Memory B cell (primary cell): ENCODE data around the gene TOM1L2.
A peak's percentile ranks its signal among the peaks of the same experiment; 100 is the strongest.
"Not testable (repeated sequence)": the region's sequence is repeated elsewhere in the genome, so short reads cannot be mapped to it uniquely, and the experiment has no call there.

ENCODE experiments used
- ATAC-seq: fragments of 150-1000 bp; cut with Tn5 transposase; 2 replicates; pipeline ENCODE4 v1.10.0; 2021; ENCODE audit warnings: low read depth, mild to moderate bottlenecking, moderate library complexity
- DNase-seq, 2 donors: peaks; one replicate each; pipeline ENCODE4 v3.0.0; 2022; ENCODE audit warnings: low spot score in 2 of 2
- H3K27ac Mint-ChIP-seq: one replicate; pipeline ENCODE4 v1.8.0; 2022; ENCODE audit warnings: mild to moderate bottlenecking, moderate library complexity, mixed read lengths
- H3K27me3 Mint-ChIP-seq: one replicate; pipeline ENCODE4 v1.8.0; 2022; ENCODE audit warnings: mixed read lengths
- H3K36me3 Mint-ChIP-seq: one replicate; pipeline ENCODE4 v1.8.0; 2022; ENCODE audit warnings: mild to moderate bottlenecking, mixed read lengths
- H3K4me1 Mint-ChIP-seq: one replicate; pipeline ENCODE4 v1.8.0; 2022; ENCODE audit warnings: mixed read lengths
- H3K4me3 Mint-ChIP-seq: one replicate; pipeline ENCODE4 v1.8.0; 2022; ENCODE audit warnings: mild to moderate bottlenecking, moderate library complexity, mixed read lengths
- H3K9me3 Mint-ChIP-seq: one replicate; pipeline ENCODE4 v1.8.0; 2022; ENCODE audit warnings: mixed read lengths

TOM1L2 gene

GRCh38 chr17:17814162-17815061 lies 157.8 kb downstream of the TOM1L2 start:
- peaks cover 8% of the 10 kb centered on the region for H3K4me1 Mint-ChIP-seq
- H3K27ac Mint-ChIP-seq, result no peak overlapping the region
- ATAC-seq (no peak), DNase-seq (no peak)
- no peak overlapping the region for H3K4me3 Mint-ChIP-seq
- H3K36me3 Mint-ChIP-seq, result peaks cover 6% of the 10 kb centered on the region
- no peaks in the 10 kb centered on the region for H3K9me3 Mint-ChIP-seq
- H3K27me3 Mint-ChIP-seq, result no peaks in the 10 kb centered on the region

- Mint-ChIP-seq H3K4me1 (peaks cover 12% of the 10 kb centered on the region), H3K4me3 (no peak overlapping the region), H3K36me3 (peaks cover 3% of the 10 kb centered on the region), H3K9me3 (no peaks in the 10 kb centered on the region), H3K27me3 (no peaks in the 10 kb centered on the region), H3K27ac (no peak overlapping the region)
- DNase-seq, result no peak
- ATAC-seq, result no peak
These were observed 158.5 kb downstream of the TOM1L2 start for GRCh38 chr17:17813725-17814095.

- Mint-ChIP-seq H3K9me3 (no peaks in the 10 kb centered on the region), H3K4me1 (peaks cover 11% of the 10 kb centered on the region), H3K27me3 (no peaks in the 10 kb centered on the region), H3K4me3 (no peak overlapping the region), H3K27ac (no peak overlapping the region), H3K36me3 (peaks cover 3% of the 10 kb centered on the region)
- DNase-seq (no peak), ATAC-seq (no peak)
These were observed 159.0 kb downstream of the TOM1L2 start for GRCh38 chr17:17813055-17813724.

- no peaks in the 10 kb centered on the region for H3K9me3 Mint-ChIP-seq
- H3K4me3 Mint-ChIP-seq, result no peak overlapping the region
- H3K27ac Mint-ChIP-seq, result no peak overlapping the region
- H3K4me1 Mint-ChIP-seq, result peaks cover 11% of the 10 kb centered on the region
- H3K27me3 Mint-ChIP-seq, result no peaks in the 10 kb centered on the region
- peaks cover 3% of the 10 kb centered on the region for H3K36me3 Mint-ChIP-seq
- ATAC-seq (peak; percentile 70), DNase-seq (peak; percentile 81 to 95)
These were observed 159.8 kb downstream of the TOM1L2 start for GRCh38 chr17:17812211-17813054.

DNA sequence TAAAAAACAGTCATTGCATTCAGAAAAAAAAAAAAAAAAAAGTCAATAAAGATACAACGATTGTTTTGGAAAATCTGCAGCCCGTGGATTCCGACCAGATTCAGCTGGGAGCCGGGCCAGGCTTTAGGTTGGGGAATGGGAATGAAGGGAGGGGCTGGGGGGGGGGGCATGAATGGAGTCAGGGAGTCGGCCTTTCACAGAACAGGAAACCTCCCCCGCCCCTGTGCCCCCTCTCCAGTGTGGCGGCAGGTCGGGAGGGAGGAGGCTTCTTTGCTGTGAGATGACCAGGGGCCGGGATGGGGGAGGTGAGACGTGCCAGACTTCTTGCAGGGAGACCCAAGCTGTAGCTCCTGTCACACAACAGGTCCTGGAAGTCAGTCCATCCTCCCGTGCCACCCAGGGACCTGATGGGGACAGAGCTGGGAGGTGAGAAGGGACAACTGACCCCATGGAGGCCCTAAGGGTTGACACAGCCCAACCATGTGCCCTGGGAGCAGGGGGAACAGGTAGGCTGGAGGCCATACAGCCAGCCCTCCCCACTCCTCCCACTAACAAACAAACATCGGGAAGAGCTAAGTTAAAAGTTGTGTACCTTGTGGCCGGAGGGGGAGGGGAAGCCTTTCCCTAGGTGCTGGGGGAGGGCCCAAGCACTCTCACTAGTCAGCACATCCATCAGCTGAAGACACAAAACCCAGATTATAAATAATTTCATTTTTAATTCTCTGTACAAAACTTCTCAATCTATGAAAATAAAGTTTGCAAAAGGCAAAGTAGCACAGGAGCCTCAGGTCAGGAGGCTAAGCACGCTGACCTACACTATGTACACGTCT lies 160.6 kb downstream of the TOM1L2 start:
- peaks cover 11% of the 10 kb centered on the region for H3K4me1 Mint-ChIP-seq
- H3K9me3 Mint-ChIP-seq, result no peaks in the 10 kb centered on the region
- H3K36me3 Mint-ChIP-seq, result peaks cover 5% of the 10 kb centered on the region
- no peaks in the 10 kb centered on the region for H3K27me3 Mint-ChIP-seq
- DNase-seq (no peak), ATAC-seq (no peak)
- H3K27ac Mint-ChIP-seq, result no peak overlapping the region
- no peak overlapping the region for H3K4me3 Mint-ChIP-seq

DNA sequence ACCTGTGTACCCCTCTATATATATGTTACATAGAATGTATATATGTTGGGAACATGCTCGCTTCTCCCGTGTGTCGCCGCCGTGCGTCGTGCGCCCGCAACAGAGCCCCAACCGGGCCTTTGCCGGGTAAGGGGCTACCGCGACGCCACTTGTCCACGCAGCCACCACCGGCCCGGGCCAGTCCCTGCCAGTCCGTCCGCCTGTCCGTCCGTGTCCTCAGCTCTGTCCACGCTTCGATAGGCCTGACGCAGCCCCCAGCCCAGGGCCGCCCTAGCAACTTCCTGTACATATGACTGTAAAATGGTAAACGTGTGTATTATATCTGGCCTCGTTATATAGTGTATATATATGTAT lies 161.3 kb downstream of the TOM1L2 start:
- no peak overlapping the region for H3K27ac Mint-ChIP-seq
- no peaks in the 10 kb centered on the region for H3K9me3 Mint-ChIP-seq
- H3K27me3 Mint-ChIP-seq, result no peaks in the 10 kb centered on the region
- H3K36me3 Mint-ChIP-seq, result peaks cover 4% of the 10 kb centered on the region
- ATAC-seq (no peak), DNase-seq (no peak)
- H3K4me1 Mint-ChIP-seq, result peaks cover 11% of the 10 kb centered on the region
- no peak overlapping the region for H3K4me3 Mint-ChIP-seq

DNA sequence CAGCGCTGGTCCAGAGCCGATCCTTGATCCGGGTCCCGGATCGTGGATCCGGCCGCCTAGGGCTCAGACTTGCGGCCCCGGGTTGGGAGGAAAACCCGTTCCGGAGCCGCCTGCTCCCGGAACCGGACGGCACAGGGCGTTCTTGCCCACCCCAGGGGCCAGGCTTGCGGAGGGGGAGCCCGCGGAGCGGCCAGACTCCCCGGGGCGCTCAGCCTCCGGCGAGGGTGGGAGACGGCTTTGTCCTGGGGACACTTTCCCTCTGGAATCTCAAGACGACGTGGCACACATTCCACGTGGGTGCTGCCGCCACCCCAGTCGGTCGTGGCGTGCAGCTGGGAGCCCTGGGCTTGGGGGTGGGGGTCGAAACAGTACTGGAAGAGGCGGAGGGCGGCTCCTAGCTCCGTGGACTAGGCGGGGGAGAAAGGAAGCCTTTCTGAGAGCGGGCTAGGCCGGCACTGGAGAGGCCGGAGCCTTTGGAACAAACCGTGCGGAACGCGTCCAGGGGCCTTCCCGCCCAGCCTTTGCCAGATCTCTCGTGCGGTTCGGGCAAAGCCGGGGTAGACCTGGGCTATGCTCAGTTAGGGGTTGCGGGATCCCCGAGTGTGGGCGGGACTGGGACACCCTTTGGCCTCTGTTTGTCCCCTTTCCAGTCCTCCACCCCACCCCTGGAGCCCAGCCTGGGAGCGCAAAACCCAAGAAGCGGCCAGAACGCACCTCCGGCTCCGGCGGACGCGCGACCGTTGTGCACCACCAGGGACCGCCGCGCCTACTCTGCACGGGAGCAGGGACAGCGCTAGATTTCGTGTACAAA lies 161.9 kb downstream of the TOM1L2 start:
- ATAC-seq (no peak), DNase-seq (no peak)
- H3K4me1 Mint-ChIP-seq, result peaks cover 11% of the 10 kb centered on the region
- H3K36me3 Mint-ChIP-seq, result peaks cover 7% of the 10 kb centered on the region
- no peaks in the 10 kb centered on the region for H3K9me3 Mint-ChIP-seq
- no peaks in the 10 kb centered on the region for H3K27me3 Mint-ChIP-seq
- no peak overlapping the region for H3K27ac Mint-ChIP-seq
- H3K4me3 Mint-ChIP-seq, result no peak overlapping the region

- Mint-ChIP-seq H3K4me1 (peaks cover 11% of the 10 kb centered on the region), H3K27ac (no peak overlapping the region), H3K9me3 (no peaks in the 10 kb centered on the region), H3K36me3 (peaks cover 7% of the 10 kb centered on the region), H3K27me3 (no peaks in the 10 kb centered on the region), H3K4me3 (no peak overlapping the region)
- ATAC-seq (no peak), DNase-seq (no peak)
These were observed 162.6 kb downstream of the TOM1L2 start for GRCh38 chr17:17809531-17810083.

DNA sequence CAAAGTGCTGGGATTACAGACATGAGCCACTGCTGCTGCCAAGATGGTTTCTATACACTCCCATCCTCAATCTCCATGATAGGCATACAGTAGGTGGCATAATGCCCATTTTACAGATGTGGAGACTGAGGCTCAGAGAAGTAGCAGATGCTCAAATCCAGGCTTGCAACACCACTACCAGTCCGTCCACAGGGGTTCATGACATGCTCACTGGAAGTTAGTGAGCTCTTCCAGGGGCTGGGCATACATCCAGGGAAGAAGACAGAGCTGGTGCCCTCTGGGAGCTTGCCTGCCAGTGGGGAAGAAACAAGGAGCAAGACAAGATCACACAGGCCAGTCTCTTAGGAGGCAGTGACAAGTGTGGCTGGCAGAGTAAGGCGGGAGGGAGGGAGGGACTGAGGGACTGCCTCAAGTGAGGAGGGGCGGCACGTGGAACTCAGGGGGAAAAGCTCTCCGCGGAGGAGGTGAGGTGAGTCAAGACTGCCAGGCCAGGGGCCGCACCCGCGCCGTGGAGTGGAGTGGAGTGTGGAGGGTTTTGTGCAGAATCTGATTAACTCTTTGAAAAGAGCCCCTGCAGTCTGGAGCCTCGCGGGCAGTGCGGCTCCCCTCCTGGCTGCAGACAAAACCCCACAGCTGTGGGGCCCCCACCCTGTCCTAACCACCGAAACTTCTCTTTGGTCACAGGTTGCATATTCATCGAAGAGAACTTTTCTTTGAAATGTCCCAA lies 163.3 kb downstream of the TOM1L2 start:
- peaks cover 11% of the 10 kb centered on the region for H3K4me1 Mint-ChIP-seq
- no peak overlapping the region for H3K27ac Mint-ChIP-seq
- H3K4me3 Mint-ChIP-seq, result no peak overlapping the region
- ATAC-seq (no peak), DNase-seq (no peak)
- no peaks in the 10 kb centered on the region for H3K9me3 Mint-ChIP-seq
- H3K36me3 Mint-ChIP-seq, result peaks cover 8% of the 10 kb centered on the region
- no peaks in the 10 kb centered on the region for H3K27me3 Mint-ChIP-seq

DNA sequence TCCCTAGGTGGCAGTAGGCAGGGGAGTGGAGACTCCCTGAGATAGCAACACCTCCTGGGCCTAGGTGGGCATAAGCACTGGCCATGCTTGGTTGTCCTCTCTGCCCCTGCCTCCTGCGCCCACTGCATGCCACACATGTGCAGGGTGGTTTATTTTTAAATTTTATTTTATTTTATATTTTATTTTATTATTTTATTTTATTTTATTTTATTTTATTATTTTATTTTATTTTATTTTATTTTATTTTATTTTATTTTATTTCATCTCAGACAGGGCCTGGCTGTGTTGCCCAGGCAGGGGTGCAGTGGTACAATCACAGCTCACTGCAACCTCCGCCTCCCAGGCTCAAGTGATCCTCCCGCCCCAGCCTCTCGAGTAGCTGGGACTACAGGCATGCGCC lies 164.0 kb downstream of the TOM1L2 start:
- ATAC-seq, DNase-seq, H3K4me3 Mint-ChIP-seq, H3K27me3 Mint-ChIP-seq, H3K27ac Mint-ChIP-seq, H3K9me3 Mint-ChIP-seq: not testable (repeated sequence)
- peaks cover 11% of the 10 kb centered on the region for H3K4me1 Mint-ChIP-seq
- H3K36me3 Mint-ChIP-seq, result peaks cover 11% of the 10 kb centered on the region

- H3K27ac Mint-ChIP-seq, result no peak overlapping the region
- H3K27me3 Mint-ChIP-seq, result no peaks in the 10 kb centered on the region
- no peaks in the 10 kb centered on the region for H3K9me3 Mint-ChIP-seq
- ATAC-seq (no peak), DNase-seq (no peak)
- peaks cover 11% of the 10 kb centered on the region for H3K4me1 Mint-ChIP-seq
- H3K4me3 Mint-ChIP-seq, result no peak overlapping the region
- peaks cover 11% of the 10 kb centered on the region for H3K36me3 Mint-ChIP-seq
These were observed 164.8 kb downstream of the TOM1L2 start for GRCh38 chr17:17807440-17807839.

GRCh38 chr17:17806611-17807274 lies 165.5 kb downstream of the TOM1L2 start:
- Mint-ChIP-seq H3K9me3 (no peaks in the 10 kb centered on the region), H3K36me3 (peaks cover 11% of the 10 kb centered on the region), H3K4me1 (peaks cover 7% of the 10 kb centered on the region), H3K27me3 (no peaks in the 10 kb centered on the region), H3K27ac (no peak overlapping the region), H3K4me3 (no peak overlapping the region)
- DNase-seq, result no peak
- no peak for ATAC-seq
